ENCODE data around the gene FCHSD2. TPM values are rescaled to one million over a fixed set of nuclear protein-coding genes. Genes with fewer than 3 reads are reported as not detected.

FCHSD2 gene
- total and polyA plus RNA-seq, 2 of the 8 experiments (the other 6 are each of a cell fraction or from before 2014, with no cell fraction given), result 4.1 to 7.8 TPM

DNA sequence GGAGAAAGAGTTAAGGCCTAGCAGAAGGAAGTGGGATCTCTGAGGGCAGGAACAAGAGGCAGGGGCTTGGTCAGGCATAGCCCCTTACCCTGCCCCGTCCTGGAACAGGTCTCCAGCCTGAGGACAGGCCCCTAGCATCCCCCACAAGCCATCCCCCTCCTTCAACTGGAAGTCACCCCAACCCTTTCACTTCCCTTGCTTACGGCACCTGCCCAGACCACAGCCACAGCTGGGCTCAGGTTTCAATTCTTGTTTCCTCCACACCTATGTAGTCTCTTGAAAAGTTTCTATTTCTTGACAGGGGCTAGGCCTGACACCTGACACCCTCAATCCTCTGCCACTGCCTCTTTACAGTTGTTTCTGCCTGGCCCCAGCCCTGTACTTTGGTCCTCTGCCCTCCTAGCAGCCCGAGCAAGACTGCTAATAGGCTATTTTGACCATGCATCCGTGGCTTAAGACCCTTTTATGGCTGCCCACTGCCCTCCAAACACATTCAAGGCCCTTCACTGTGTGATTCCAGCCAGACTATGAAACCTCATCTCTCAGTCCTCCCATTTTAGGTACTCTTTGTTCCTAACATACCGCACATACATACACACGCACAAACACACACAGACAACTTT, 10.9 kb upstream of the FCHSD2 start (continued):
- TF ChIP-seq EGR1 (IDR thresholded peaks at IDR 0.05; ENCODE audit: borderline replicate concordance, low read depth, low read length) (no peak), HDAC2 (IDR thresholded peaks at IDR 0.05; ENCODE audit: borderline replicate concordance in 1 of 2, low read depth in 2 of 2, low read length in 2 of 2) (no peak), SIRT6 (IDR thresholded peaks at IDR 0.05; ENCODE audit: low read length) (no peak)
